ENCODE measurements around the gene KCNQ1OT1. TPM values are rescaled to one million over a fixed set of nuclear protein-coding genes. Genes with fewer than 3 reads are reported as not detected.

The KCNQ1OT1 gene
- total RNA-seq, 4 donors from 2014 or later = 2.5 to 4.5 (median 3.1) TPM

- no peaks in the 10 kb centered on the region for H3K36me3 ChIP-seq
- WGBS = 51% methylated on average over 19 of the region's 20 CpGs
- no peak for DNase-seq (ENCODE audit: low spot score in 2 of 2)
- H3K27ac ChIP-seq = no peak overlapping the region
- peaks cover 7% of the 10 kb centered on the region for H3K4me1 ChIP-seq
- H3K9me3 ChIP-seq = no peaks in the 10 kb centered on the region
- TF ChIP-seq POLR2AphosphoS5 (IDR thresholded peaks at IDR 0.05) (no peak), POLR2A (IDR thresholded peaks at IDR 0.05) (no peak), EP300 (IDR thresholded peaks at IDR 0.05) (no peak)
- TF ChIP-seq, protein P1, sequence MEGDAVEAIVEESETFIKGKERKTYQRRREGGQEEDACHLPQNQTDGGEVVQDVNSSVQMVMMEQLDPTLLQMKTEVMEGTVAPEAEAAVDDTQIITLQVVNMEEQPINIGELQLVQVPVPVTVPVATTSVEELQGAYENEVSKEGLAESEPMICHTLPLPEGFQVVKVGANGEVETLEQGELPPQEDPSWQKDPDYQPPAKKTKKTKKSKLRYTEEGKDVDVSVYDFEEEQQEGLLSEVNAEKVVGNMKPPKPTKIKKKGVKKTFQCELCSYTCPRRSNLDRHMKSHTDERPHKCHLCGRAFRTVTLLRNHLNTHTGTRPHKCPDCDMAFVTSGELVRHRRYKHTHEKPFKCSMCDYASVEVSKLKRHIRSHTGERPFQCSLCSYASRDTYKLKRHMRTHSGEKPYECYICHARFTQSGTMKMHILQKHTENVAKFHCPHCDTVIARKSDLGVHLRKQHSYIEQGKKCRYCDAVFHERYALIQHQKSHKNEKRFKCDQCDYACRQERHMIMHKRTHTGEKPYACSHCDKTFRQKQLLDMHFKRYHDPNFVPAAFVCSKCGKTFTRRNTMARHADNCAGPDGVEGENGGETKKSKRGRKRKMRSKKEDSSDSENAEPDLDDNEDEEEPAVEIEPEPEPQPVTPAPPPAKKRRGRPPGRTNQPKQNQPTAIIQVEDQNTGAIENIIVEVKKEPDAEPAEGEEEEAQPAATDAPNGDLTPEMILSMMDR (IDR thresholded peaks at IDR 0.05) = no peak
- H3K4me3 ChIP-seq = no peak overlapping the region
- H3K27me3 ChIP-seq = no peaks in the 10 kb centered on the region
Observed at GRCh38 chr11:2724653-2725367, 25.0 kb upstream of the KCNQ1OT1 start.

- no peaks in the 10 kb centered on the region for H3K27me3 ChIP-seq
- H3K4me1 ChIP-seq = peaks cover 7% of the 10 kb centered on the region
- H3K27ac ChIP-seq = no peak overlapping the region
- no peak for TF ChIP-seq POLR2AphosphoS5 (IDR thresholded peaks at IDR 0.05)
- TF ChIP-seq, protein P1 (IDR thresholded peaks at IDR 0.05) = no peak
- TF ChIP-seq POLR2A (IDR thresholded peaks at IDR 0.05) = no peak
- TF ChIP-seq EP300 (IDR thresholded peaks at IDR 0.05) = no peak
- H3K36me3 ChIP-seq = no peaks in the 10 kb centered on the region
- no peak overlapping the region for H3K4me3 ChIP-seq
- no peaks in the 10 kb centered on the region for H3K9me3 ChIP-seq
- no peak for DNase-seq (ENCODE audit: low spot score in 2 of 2)
- WGBS = 96% methylated on average over 16 of the region's 16 CpGs
Observed at GRCh38 chr11:2724104-2724503, 24.3 kb upstream of the KCNQ1OT1 start.

DNA sequence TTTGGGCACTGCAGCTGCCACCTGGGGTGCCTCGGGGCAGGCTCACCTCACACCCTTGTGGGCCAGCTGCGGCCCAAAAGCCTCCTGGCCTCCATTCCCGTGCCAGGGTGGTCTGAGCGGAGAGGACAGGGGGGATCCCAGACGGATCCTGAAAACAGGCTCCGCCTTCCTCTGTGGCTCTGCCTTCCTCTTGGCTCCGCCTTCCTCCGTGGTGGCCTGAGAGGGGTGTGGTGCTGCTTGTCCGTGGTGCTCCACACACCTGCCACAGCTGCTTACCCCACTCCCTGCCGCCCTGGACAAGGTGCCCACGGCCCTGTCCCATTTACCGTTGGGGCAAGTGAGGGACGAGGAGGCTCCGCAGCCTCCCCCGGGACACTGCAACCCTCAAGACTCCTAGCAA is 23.2 kb upstream of the KCNQ1OT1 start:
- Histone ChIP-seq H3K27me3 (no peaks in the 10 kb centered on the region), H3K4me3 (no peak overlapping the region), H3K36me3 (no peaks in the 10 kb centered on the region), H3K27ac (no peak overlapping the region), H3K9me3 (no peaks in the 10 kb centered on the region), H3K4me1 (peaks cover 8% of the 10 kb centered on the region)
- WGBS = 67% methylated on average over 3 of the region's 15 CpGs
- TF ChIP-seq POLR2AphosphoS5 (IDR thresholded peaks at IDR 0.05) = no peak
- TF ChIP-seq EP300 (IDR thresholded peaks at IDR 0.05) = no peak
- DNase-seq (ENCODE audit: low spot score in 2 of 2) = no peak

- H3K27ac ChIP-seq = no peak overlapping the region
- no peaks in the 10 kb centered on the region for H3K36me3 ChIP-seq
- TF ChIP-seq, protein P1 (IDR thresholded peaks at IDR 0.05) = no peak
- TF ChIP-seq EP300 (IDR thresholded peaks at IDR 0.05) = no peak
- no peak overlapping the region for H3K4me3 ChIP-seq
- H3K27me3 ChIP-seq = no peaks in the 10 kb centered on the region
- no peaks in the 10 kb centered on the region for H3K9me3 ChIP-seq
- peaks cover 9% of the 10 kb centered on the region for H3K4me1 ChIP-seq
- WGBS = 81% methylated on average over 13 of the region's 27 CpGs
- DNase-seq (ENCODE audit: low spot score in 2 of 2) = no peak
Observed at GRCh38 chr11:2721210-2721916, 21.6 kb upstream of the KCNQ1OT1 start.

GRCh38 chr11:2719831-2720590 is 20.2 kb upstream of the KCNQ1OT1 start:
- H3K36me3 ChIP-seq = no peaks in the 10 kb centered on the region
- no peaks in the 10 kb centered on the region for H3K9me3 ChIP-seq
- H3K27ac ChIP-seq = no peak overlapping the region
- peaks cover 5% of the 10 kb centered on the region for H3K4me1 ChIP-seq
- no peak overlapping the region for H3K4me3 ChIP-seq
- 87% methylated on average over 11 of the region's 17 CpGs for WGBS
- no peaks in the 10 kb centered on the region for H3K27me3 ChIP-seq
- TF ChIP-seq, protein P1 (IDR thresholded peaks at IDR 0.05) = no peak
- TF ChIP-seq EP300 (IDR thresholded peaks at IDR 0.05) = no peak
- no peak for TF ChIP-seq POLR2AphosphoS5 (IDR thresholded peaks at IDR 0.05)
- TF ChIP-seq POLR2A (IDR thresholded peaks at IDR 0.05) = no peak
- DNase-seq (ENCODE audit: low spot score in 2 of 2) = no peak
